ENCODE measurements around the gene RPTOR. TPM values are rescaled to one million over a fixed set of nuclear protein-coding genes. Genes with fewer than 3 reads are reported as not detected.

RPTOR gene
- total and polyA plus RNA-seq, 2 donors (not counting 3 experiments of a cell fraction or from before 2014, with no cell fraction given) = 10.7 to 41.8 TPM

- ChIA-PET POLR2A (no interaction called here), CTCF (interaction anchor here (1.6 kb wide), 1 partner anchor 26 kb away, joined by 4 read pairs; no protein-coding TSS in a partner anchor)
- dilution Hi-C loops (cut with MboI; ENCODE audit: extremely low pct_ligation_motif_present, low sequenced_read_pairs) = no loop called here
- Histone ChIP-seq H3K79me2 (ENCODE audit: control insufficient read depth, insufficient read depth, low read length) (peaks cover 2% of the 10 kb centered on the region), H3K9me3 (replicated peaks; ENCODE audit: control insufficient read depth, insufficient read depth, low read length) (no peaks in the 10 kb centered on the region), H3K9ac (replicated peaks; ENCODE audit: extremely low read depth, insufficient read depth, low read length) (no peak overlapping the region), H3K4me3 (replicated peaks in 1 of 3; ENCODE audit: insufficient read depth in 1 of 3, low read depth in 1 of 3, low read length in 3 of 3) (no peak overlapping the region), H3K4me2 (ENCODE audit: insufficient read depth, low read length) (no peak overlapping the region), H3K9me1 (replicated peaks; ENCODE audit: control insufficient read depth, extremely low read depth, insufficient read depth, low read length) (no peaks in the 10 kb centered on the region), H3K27me3 (ENCODE audit: control insufficient read depth in 2 of 2, insufficient read depth in 2 of 2, low read length in 2 of 2) (no peaks in the 10 kb centered on the region), H2AFZ (ENCODE audit: low read depth, low read length) (no peak overlapping the region), H3K4me1 (ENCODE audit: control insufficient read depth, extremely low read depth, insufficient read depth, low read length) (peaks cover 49% of the 10 kb centered on the region), H3K27ac (ENCODE audit: insufficient read depth, low read depth, low read length) (no peak overlapping the region), H3K36me3 (ENCODE audit: control insufficient read depth in 2 of 2, extremely low read depth in 1 of 2, insufficient read depth in 2 of 2, low read length in 2 of 2) (no peaks in the 10 kb centered on the region), H4K20me1 (replicated peaks; ENCODE audit: control insufficient read depth, extremely low read depth, insufficient read depth, low read length) (no peaks in the 10 kb centered on the region)
- TF ChIP-seq EZH2 (IDR thresholded peaks at IDR 0.05; ENCODE audit: borderline replicate concordance, low read depth, low read length, severe bottlenecking) (no peak), POLR2AphosphoS5 (IDR thresholded peaks at IDR 0.05; ENCODE audit: insufficient read depth, low read depth, low read length) (no peak), JUN (IDR thresholded peaks at IDR 0.05; ENCODE audit: borderline replicate concordance, insufficient read depth, insufficient read length, low read depth) (no peak), FOS (IDR thresholded peaks at IDR 0.05; ENCODE audit: borderline replicate concordance, insufficient read depth, low read length) (no peak), POLR2A (IDR thresholded peaks at IDR 0.05; ENCODE audit: low read depth, low read length) (no peak), MYC (IDR thresholded peaks at IDR 0.05; ENCODE audit: low read depth, low read length) (no peak), GATA2 (IDR thresholded peaks at IDR 0.05; ENCODE audit: insufficient read depth, insufficient read length, low read depth, low read length) (no peak)
- TF ChIP-seq, protein P1, sequence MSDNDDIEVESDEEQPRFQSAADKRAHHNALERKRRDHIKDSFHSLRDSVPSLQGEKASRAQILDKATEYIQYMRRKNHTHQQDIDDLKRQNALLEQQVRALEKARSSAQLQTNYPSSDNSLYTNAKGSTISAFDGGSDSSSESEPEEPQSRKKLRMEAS (IDR thresholded peaks at IDR 0.05; ENCODE audit: insufficient read depth, insufficient read length) = no peak
- TF ChIP-seq, protein P2, sequence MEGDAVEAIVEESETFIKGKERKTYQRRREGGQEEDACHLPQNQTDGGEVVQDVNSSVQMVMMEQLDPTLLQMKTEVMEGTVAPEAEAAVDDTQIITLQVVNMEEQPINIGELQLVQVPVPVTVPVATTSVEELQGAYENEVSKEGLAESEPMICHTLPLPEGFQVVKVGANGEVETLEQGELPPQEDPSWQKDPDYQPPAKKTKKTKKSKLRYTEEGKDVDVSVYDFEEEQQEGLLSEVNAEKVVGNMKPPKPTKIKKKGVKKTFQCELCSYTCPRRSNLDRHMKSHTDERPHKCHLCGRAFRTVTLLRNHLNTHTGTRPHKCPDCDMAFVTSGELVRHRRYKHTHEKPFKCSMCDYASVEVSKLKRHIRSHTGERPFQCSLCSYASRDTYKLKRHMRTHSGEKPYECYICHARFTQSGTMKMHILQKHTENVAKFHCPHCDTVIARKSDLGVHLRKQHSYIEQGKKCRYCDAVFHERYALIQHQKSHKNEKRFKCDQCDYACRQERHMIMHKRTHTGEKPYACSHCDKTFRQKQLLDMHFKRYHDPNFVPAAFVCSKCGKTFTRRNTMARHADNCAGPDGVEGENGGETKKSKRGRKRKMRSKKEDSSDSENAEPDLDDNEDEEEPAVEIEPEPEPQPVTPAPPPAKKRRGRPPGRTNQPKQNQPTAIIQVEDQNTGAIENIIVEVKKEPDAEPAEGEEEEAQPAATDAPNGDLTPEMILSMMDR (IDR thresholded peaks at IDR 0.05; ENCODE audit: extremely low read depth in 1 of 2, insufficient read depth in 1 of 2, low read depth in 1 of 2, low read length in 2 of 2) = no peak
- no TSS peak for BruUV-seq (replicated peaks)
- FAIRE-seq (no peak), DNase-seq (ENCODE audit: low read depth, low spot score) (no peak)
- intact Hi-C loops (cut with micrococcal nuclease) = loop anchor here (2.0 kb wide), 1 partner anchor 27 kb away; no protein-coding TSS in a partner anchor
These were observed 243.2 kb downstream of the RPTOR start for GRCh38 chr17:80787881-80788280.

Measured in endothelial cell of umbilical vein (primary cell).